A549 treated with CORT108297 at 1 μM for 4 hours (cell line): ENCODE measurements around the gene COX7A1. TPM values are rescaled to one million over a fixed set of nuclear protein-coding genes. Genes with fewer than 3 reads are reported as not detected.

ENCODE experiments used
- total RNA-seq: library from RNA; stranded (reverse); fragments of 200-300 nt; extraction: Qiagen RNA extraction; gene quantifications from 5 replicates; pipeline ENCODE4 v1.2.3, GENCODE V29; 2022

COX7A1 gene
- not detected in 5 replicates for total RNA-seq

DNA sequence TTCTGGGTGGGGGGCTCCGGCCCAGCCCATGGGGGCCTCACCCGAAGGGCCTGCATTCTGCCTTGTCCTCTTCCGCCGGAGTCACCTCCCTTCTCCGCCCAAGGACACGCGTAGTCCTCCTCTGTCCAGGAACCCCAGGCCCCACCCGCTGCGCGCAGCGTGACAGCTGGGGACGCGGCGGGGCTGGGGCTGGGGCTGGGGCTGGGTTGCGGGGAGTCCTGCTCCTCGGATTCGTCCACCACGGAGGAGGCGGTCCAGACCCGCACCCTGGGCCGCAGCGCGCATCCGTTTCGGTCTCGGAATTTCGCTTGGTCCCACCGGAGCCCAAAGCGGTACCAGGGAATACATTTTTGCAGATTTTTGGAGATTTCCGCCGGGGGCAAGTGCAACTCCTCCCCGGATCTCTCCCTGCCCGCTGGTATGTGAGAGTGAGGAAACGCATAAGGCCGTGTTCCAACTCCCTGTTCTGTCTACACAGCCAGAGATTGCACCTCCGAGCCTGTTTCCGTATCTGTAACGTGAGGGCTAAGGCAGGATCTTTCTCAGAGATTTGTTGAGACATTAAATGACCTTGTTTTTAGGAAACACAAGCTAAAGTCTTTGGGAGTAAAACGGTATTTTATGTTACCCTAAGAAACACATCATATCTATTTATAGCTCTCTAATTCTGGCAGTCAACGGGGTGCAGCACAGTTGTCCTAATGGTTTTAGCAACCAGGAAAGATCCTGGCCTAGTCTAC is at the start of gene COX7A1:
COX7A1 (minus strand) TSS at position 96 of the 740 bp plus-strand sequence; CDS start at position 56, 40 bp downstream.

DNA sequence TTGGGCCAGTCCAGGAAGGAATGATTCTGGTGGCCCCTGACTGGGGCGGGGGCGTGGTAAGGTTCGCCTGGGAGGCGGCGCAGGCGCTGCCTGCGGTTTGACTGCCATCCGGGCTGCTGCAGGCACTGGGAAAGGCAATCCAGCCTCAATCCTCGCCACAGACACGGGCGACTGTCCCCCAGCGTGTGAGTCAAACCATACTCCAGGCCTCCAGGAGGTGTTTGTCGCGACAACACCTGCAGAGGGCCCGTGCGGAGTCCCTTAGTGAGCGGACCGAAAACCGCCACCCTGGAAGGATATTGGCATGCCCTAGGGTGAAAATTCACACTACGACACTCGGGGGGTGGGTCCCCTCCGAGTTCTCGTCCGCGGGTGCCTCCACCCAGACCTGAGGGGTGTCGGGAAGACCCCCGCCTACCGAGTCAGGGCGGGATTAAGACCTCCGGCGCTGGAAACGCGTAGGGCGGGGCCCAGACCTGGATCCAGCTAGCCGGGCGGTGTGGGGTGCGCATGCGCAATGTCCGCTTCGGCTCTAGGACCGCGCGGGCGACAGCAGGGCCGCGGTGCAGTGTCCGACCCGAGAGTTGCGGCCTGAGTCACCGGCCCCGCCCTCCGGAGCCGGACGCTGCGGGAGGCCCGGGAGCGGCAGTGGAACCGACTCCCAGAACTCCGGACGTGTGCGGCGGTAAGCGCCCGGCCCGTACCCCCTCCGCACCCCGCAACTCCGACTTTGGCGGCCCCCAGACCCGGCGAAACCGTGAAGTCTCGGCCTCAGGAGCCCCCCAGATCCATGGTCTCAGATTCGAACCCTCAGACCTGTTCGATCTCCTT is 12.6 kb downstream of the COX7A1 start, which contains the start of gene CAPNS1:
CAPNS1 (plus strand) TSS at position 594 of the 831 bp plus-strand sequence. CDS start 946 bp downstream, outside the sequence.

DNA sequence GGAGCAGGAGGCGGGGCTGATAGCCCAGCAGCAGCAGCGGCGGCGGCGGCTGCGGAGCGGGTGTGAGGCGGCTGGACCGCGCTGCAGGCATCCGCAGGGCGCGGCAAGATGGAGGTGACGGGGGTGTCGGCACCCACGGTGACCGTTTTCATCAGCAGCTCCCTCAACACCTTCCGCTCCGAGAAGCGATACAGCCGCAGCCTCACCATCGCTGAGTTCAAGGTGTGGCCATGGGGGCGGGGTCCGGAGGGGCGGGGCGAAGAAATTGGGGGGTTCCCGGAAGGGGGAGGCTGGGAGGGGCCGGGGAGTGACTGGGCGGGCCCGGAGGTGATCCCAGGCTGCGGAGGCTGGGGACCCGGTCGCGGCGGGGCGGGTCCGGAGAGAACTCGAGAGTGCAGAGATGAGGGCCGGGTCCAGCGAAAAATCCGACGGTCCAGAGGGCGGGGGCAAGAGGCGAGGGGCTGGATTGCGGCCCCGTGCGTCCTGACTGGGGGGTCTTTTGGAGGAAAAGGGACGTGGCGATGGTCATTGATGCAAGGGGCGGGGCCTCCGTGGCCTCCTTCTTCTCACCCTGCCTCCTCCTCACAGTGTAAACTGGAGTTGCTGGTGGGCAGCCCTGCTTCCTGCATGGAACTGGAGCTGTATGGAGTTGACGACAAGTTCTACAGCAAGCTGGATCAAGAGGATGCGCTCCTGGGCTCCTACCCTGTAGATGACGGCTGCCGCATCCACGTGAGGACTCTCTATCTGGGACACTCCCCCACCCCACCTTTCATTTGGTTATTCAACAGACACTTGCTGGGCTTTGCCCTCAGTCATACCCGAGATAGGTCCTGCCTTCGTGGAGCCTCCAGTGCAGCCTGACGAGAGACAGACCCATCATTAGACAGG is 36.5 kb downstream of the COX7A1 start, which contains the start of gene TBCB:
TBCB (plus strand) TSS at position 16 of the 891 bp plus-strand sequence; CDS start at position 109, 93 bp downstream.

DNA sequence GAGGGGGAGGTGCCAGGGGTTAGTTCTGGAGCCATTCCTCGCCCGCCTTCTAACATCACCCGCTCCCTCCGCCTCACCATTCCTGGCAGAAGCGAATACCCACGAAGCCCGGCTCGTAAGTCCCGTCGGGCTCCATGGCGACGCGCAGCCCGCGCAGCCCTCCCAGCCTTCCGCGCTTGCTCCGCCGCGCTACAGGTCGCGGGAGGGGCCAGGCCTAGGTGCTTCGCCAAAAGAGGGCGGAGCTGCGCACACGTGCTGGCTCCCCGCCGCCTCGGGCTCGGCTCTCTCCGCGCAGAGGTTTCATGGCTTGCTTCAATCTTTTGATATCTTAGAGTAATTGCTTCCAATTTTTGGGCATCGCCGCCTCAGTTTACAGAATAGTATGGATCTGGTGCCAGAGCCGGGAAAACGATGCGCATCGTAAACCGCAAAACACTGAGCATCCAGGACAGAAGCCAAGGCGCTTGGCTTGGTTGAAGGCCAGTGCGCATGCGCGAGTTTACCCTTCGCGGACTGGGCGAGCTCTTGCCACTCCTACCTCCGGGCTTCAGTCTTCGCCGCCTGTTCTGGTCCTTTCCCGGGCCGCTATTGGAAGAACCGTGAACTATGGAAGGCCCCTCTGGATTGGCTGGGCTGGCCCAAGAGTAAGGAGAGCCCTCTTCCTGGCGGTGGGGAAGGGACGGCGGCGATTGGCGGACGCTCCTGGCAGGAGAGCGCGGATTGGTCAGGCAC is 37.4 kb downstream of the COX7A1 start, which contains the start of gene POLR2I:
POLR2I (minus strand) TSS at position 155 of the 732 bp plus-strand sequence; CDS start at position 136, 19 bp downstream.

DNA sequence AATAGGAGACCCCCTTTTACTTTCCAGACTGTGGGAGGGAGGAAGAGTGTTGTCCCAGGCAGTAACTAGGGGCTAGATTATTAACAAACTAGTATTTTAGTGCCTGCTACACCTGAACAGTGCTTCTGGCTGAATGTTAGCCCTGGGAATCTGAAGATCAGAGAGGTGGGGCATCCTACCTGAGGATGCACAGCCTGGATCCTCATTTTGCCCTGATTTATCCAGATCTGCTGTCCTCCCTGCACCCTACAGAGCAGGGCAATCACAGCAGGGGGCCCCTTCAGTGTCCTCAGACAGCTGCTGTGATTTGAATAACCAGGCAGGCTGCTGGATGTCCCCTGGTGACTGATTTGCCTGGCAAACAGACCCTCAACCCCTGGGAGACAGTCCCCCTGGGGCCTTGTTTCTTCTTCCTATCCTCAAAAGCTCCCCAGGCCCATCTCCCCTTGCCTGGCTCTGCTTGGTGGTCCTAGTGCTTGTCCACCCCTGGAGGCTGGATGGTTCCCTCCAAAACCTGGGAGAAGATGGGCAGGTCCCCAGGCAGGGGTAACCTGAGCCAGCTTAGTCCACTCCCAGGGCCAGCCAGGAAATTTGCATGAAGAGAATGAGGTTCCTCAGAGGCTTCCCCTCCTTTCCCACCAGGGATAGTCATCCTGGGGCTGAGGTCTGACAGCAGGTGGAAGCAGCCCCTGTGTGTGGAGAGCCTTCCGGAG is 41.6 kb downstream of the COX7A1 start, which contains the start of gene OVOL3:
OVOL3 (plus strand) TSS at position 657 of the 713 bp plus-strand sequence. CDS start 60 bp downstream, outside the sequence.

Other genes with a start within 250 kb of the COX7A1 start
- 0.28 to 0.76 TPM (median 0.62 TPM) in 4 of 5 replicates, not detected in the other for gene HCST, start 249.9 kb downstream of the COX7A1 start, total RNA-seq
- gene TYROBP, start 244.2 kb downstream of the COX7A1 start, total RNA-seq = not detected in 5 replicates
- 15.6 to 25.9 TPM (median 22.3 TPM) in 5 replicates for gene LRFN3, start 216.1 kb downstream of the COX7A1 start, total RNA-seq
- 28.9 to 53.3 TPM (median 48.7 TPM) in 5 replicates for gene SDHAF1, start 157.3 kb downstream of the COX7A1 start, total RNA-seq
- 0.10 to 0.50 TPM (median 0.33 TPM) in 5 replicates for gene SYNE4, start 143.6 kb downstream of the COX7A1 start, total RNA-seq
- gene ALKBH6, start 138.2 kb downstream of the COX7A1 start, total RNA-seq = 24.0 to 27.0 TPM (median 26.6 TPM) in 5 replicates
- gene CLIP3, start 119.6 kb downstream of the COX7A1 start, total RNA-seq = 0.68 to 1.1 TPM (median 0.92 TPM) in 5 replicates
- 5.2 to 8.2 TPM (median 7.8 TPM) in 5 replicates for gene THAP8, start 98.2 kb downstream of the COX7A1 start, total RNA-seq
- gene WDR62, start 97.5 kb downstream of the COX7A1 start, total RNA-seq = 19.8 to 31.7 TPM (median 27.4 TPM) in 5 replicates
- gene OVOL3, start 41.3 kb downstream of the COX7A1 start, total RNA-seq = 0.15 to 0.74 TPM (median 0.38 TPM) in 4 of 5 replicates, not detected in the other
- gene POLR2I, start 37.6 kb downstream of the COX7A1 start, total RNA-seq = 244 to 270 TPM (median 252 TPM) in 5 replicates
- gene TBCB, start 37.0 kb downstream of the COX7A1 start, total RNA-seq = 409 to 569 TPM (median 558 TPM) in 5 replicates
- gene CAPNS1, start 12.4 kb downstream of the COX7A1 start, total RNA-seq = 1,500 to 2,226 TPM (median 2,198 TPM) in 5 replicates
- 3.6 to 4.5 TPM (median 3.9 TPM) in 5 replicates for gene ZNF565, start 62.2 kb upstream of the COX7A1 start, total RNA-seq
- gene ZNF146, start 62.7 kb upstream of the COX7A1 start, total RNA-seq = 109 to 187 TPM (median 114 TPM) in 5 replicates
- 1.9 to 2.7 TPM (median 2.4 TPM) in 5 replicates for gene ZFP14, start 226.8 kb upstream of the COX7A1 start, total RNA-seq